HEK293T (cell line): ENCODE results near the gene CREB5.

ENCODE experiments used
- BHLHE40 ChIP-seq: fragments of 450-650 bp; IDR thresholded peaks from 2 replicates; pipeline ENCODE4 v1.6.1; 2016; ENCODE audit warnings: mild to moderate bottlenecking, moderate library complexity, borderline replicate concordance
- CTBP1 ChIP-seq: fragments of 450-650 bp; IDR thresholded peaks from 2 replicates; pipeline ENCODE4 v1.6.1; 2016; ENCODE audit warnings: borderline replicate concordance
- ELF4 ChIP-seq: fragments of 450-650 bp; IDR thresholded peaks from 2 replicates; pipeline ENCODE4 v1.6.1; 2017; ENCODE audit warnings: antibody characterized with exemption
- FOXM1 ChIP-seq: fragments of 450-650 bp; IDR thresholded peaks from 2 replicates; pipeline ENCODE4 v1.6.1; 2017; ENCODE audit warnings: mild to moderate bottlenecking, borderline replicate concordance
- NFRKB ChIP-seq: fragments of 450-650 bp; IDR thresholded peaks from 2 replicates; pipeline ENCODE4 v1.6.1; 2016; ENCODE audit warnings: mild to moderate bottlenecking, moderate library complexity
- SP1 ChIP-seq: fragments of 450-650 bp; IDR thresholded peaks from 2 replicates; pipeline ENCODE4 v1.6.1; 2017
- SUZ12 ChIP-seq: fragments of 450-650 bp; IDR thresholded peaks from 2 replicates; pipeline ENCODE4 v1.6.1; 2016; ENCODE audit warnings: mild to moderate bottlenecking
- TF ChIP-seq, protein P1 (sequence below): fragments of 450-650 bp; IDR thresholded peaks from 2 replicates; pipeline ENCODE4 v1.6.1; 2016

DNA sequence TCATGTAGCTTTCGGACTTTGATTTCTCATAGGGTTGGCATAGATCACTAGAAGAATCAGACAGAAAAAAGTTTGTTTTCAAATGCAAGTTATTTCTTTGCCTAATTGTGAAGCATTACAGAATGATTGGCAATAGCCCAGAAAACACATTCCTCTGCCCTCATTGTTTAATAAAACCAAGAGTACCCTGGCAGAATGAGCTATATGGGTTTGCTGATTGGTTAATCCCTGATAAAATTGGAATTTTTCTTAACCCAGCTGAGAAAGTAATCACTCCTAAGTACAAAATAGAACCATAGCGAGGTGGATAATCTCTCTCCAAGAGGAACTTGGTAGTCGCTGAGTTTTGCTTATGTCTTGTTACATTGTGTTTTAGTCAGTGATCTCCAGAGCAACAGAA lies 30.9 kb upstream of the CREB5 start:
- TF ChIP-seq FOXM1, result no peak
- no peak for TF ChIP-seq BHLHE40
- no peak for TF ChIP-seq SP1
- TF ChIP-seq SUZ12, result no peak
- TF ChIP-seq ELF4, result no peak
- TF ChIP-seq NFRKB, result no peak
- no peak for TF ChIP-seq CTBP1
- TF ChIP-seq, protein P1, sequence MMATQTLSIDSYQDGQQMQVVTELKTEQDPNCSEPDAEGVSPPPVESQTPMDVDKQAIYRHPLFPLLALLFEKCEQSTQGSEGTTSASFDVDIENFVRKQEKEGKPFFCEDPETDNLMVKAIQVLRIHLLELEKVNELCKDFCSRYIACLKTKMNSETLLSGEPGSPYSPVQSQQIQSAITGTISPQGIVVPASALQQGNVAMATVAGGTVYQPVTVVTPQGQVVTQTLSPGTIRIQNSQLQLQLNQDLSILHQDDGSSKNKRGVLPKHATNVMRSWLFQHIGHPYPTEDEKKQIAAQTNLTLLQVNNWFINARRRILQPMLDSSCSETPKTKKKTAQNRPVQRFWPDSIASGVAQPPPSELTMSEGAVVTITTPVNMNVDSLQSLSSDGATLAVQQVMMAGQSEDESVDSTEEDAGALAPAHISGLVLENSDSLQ, result no peak
